CD4-positive, alpha-beta memory T cell (primary cell): ENCODE results near the gene ROGDI. TPM values are rescaled to one million over a fixed set of nuclear protein-coding genes. Genes with fewer than 3 reads are reported as not detected.

Experiments used
- CTCF ChIA-PET: fragments of 350-600 bp; sonication (Branson Sonifier 250); formaldehyde crosslinking; loops from one replicate; lab custom pipeline; 2021; ENCODE audit warnings: inconsistent platforms; ENCODE audit not compliant: partially characterized antibody; lab: Charles Lee
- POLR2A ChIA-PET: fragments of 350-600 bp; sonication (Branson Sonifier 250); formaldehyde crosslinking; loops from one replicate; lab custom pipeline; 2021; ENCODE audit not compliant: partially characterized antibody; lab: Charles Lee
- DNase-seq, 5 donors: peaks; one replicate each; pipeline versions ENCODE4 v3.0.0 to v3.0.0-alpha.2; 2020 to 2022; ENCODE audit warnings: mixed read lengths in 1 of 5
- H3K27ac ChIP-seq: one replicate; pipeline ENCODE4 v1.7.0; 2013; ENCODE audit warnings: low read depth, low read length
- H3K27me3 ChIP-seq: 2 replicates; pipeline ENCODE4 v1.7.0; 2013; ENCODE audit warnings: mild to moderate bottlenecking, low read length, moderate library complexity; ENCODE audit not compliant: insufficient read depth
- H3K36me3 ChIP-seq: 2 replicates; pipeline ENCODE4 v1.7.0; 2013; ENCODE audit warnings: mild to moderate bottlenecking, low read length, moderate library complexity; ENCODE audit not compliant: insufficient read depth
- H3K4me1 ChIP-seq: 2 replicates; pipeline ENCODE4 v1.7.0; 2013; ENCODE audit warnings: mild to moderate bottlenecking, low read length, moderate library complexity; ENCODE audit not compliant: insufficient read depth
- H3K4me3 ChIP-seq, 2 donors: one replicate each; pipeline ENCODE4 v1.7.0; 2013; ENCODE audit warnings: low read length in 2 of 2, mild to moderate bottlenecking in 1 of 2
- H3K9me3 ChIP-seq, 2 donors: one replicate each; pipeline ENCODE4 v1.7.0; 2013; ENCODE audit warnings: low read length in 2 of 2, control low read depth in 1 of 2; ENCODE audit not compliant: control insufficient read depth in 1 of 2
- H3K27ac Mint-ChIP-seq, 7 donors: one replicate each; pipeline ENCODE4 v1.8.0; 2020 to 2021; ENCODE audit warnings: mixed read lengths in 7 of 7, mild to moderate bottlenecking in 6 of 7, inconsistent platforms in 3 of 7, moderate library complexity in 3 of 7
- H3K27me3 Mint-ChIP-seq, 2 donors: one replicate each; pipeline ENCODE4 v1.8.0; 2020 to 2021; ENCODE audit warnings: mixed read lengths in 2 of 2
- H3K36me3 Mint-ChIP-seq, 2 donors: one replicate each; pipeline ENCODE4 v1.8.0; 2020 to 2021; ENCODE audit warnings: mixed read lengths in 2 of 2, inconsistent platforms in 1 of 2, mild to moderate bottlenecking in 1 of 2
- H3K4me1 Mint-ChIP-seq, 4 donors: one replicate each; pipeline ENCODE4 v1.8.0; 2020 to 2021; ENCODE audit warnings: mixed read lengths in 4 of 4, mild to moderate bottlenecking in 1 of 4
- H3K4me3 Mint-ChIP-seq, 8 donors: one replicate each; pipeline ENCODE4 v1.8.0; 2020 to 2021; ENCODE audit warnings: mixed read lengths in 8 of 8, mild to moderate bottlenecking in 7 of 8, moderate library complexity in 6 of 8, inconsistent platforms in 3 of 8
- H3K9me3 Mint-ChIP-seq, 8 donors: one replicate each; pipeline ENCODE4 v1.8.0; 2020 to 2021; ENCODE audit warnings: mixed read lengths in 8 of 8, mild to moderate bottlenecking in 5 of 8, inconsistent platforms in 3 of 8, moderate library complexity in 1 of 8
- intact Hi-C: fragments of 100-400 bp; cut with micrococcal nuclease; formaldehyde crosslinking; loops from one replicate; pipeline ENCODE4 v1.15.1; 2023
- polyA plus RNA-seq, 2 donors: library from polyadenylated mRNA; unstranded; fragments of 300-500 nt; fragmentation: Illumina TruSeq; gene quantifications; one replicate each; pipeline ENCODE4 v1.2.3, GENCODE V29; 2021
- total RNA-seq, 2 experiments: library from RNA; stranded (reverse); gene quantifications; one replicate each; pipeline ENCODE4 v1.2.3, GENCODE V29; 2021

The ROGDI gene
- total and polyA plus RNA-seq, 4 experiments from 2014 or later: 8.6 to 19.1 (median 9.8) TPM

DNA sequence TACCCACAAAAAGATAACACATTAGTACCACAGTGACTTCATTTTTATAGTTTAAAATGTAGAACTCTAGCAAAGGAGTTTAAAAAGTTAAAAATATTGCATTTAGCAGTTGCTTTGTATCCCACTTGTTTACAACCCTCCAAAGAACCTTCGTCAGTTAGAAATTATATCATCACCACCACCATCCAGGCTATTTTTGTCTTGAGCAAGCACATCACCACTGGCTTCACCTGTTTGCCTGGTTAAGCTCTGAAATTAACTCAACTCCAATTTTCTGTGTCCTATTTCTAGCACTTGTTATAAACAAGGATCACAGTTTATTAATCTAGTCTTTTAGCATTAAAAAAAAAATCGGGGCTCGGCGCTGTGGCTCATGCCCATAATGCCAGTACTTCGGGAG is 38.6 kb upstream of the ROGDI start:
- ChIA-PET CTCF (interaction anchor here (1.0 kb wide), 1 partner anchor 217 kb away, joined by 3 read pairs; the partner anchor contains the start of gene MGRN1), POLR2A (no interaction called here)
- Mint-ChIP-seq H3K36me3 (peaks cover 47 to 87% of the 10 kb centered on the region in 2 donors), H3K9me3 (no peaks in the 10 kb centered on the region), H3K27ac (peak overlapping the region in 1 of 7 donors; percentile 37), H3K4me1 (peaks cover 15 to 32% (median 20%) of the 10 kb centered on the region in 4 donors), H3K4me3 (no peak overlapping the region), H3K27me3 (no peaks in the 10 kb centered on the region)
- Histone ChIP-seq H3K4me3 (no peak overlapping the region), H3K27ac (no peak overlapping the region), H3K9me3 (no peaks in the 10 kb centered on the region), H3K4me1 (peaks cover 13% of the 10 kb centered on the region), H3K27me3 (no peaks in the 10 kb centered on the region), H3K36me3 (peaks cover 67% of the 10 kb centered on the region)
- intact Hi-C loops: no loop called here
- DNase-seq: no peak

DNA sequence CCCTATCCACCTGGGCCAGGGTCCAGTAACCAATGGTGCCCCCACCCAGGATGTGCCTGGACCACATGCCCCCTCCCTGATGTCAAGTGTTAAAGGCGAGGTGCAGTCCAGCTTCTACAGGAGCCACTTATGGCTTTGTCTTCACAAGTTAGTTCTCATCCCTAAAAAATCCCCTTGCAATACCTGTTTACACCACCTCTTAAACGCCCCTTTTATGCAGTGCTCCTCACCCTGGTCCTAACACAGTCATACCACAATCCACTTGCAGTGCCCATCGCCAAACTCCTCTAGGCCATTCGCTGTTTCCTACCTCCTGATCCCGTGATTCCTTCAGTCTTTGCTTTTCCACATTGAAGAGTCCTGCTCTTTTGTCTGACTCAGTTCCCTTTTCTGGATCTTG is 37.5 kb upstream of the ROGDI start:
- Histone ChIP-seq H3K27ac (no peak overlapping the region), H3K36me3 (peaks cover 66% of the 10 kb centered on the region), H3K4me1 (peaks cover 3% of the 10 kb centered on the region), H3K27me3 (no peaks in the 10 kb centered on the region), H3K4me3 (no peak overlapping the region), H3K9me3 (no peaks in the 10 kb centered on the region)
- no peaks in the 10 kb centered on the region for H3K27me3 Mint-ChIP-seq
- CTCF ChIA-PET: no interaction called here
- POLR2A ChIA-PET: no interaction called here
- peaks cover 8 to 22% (median 13%) of the 10 kb centered on the region in 4 donors for H3K4me1 Mint-ChIP-seq
- no peak for DNase-seq
- H3K27ac Mint-ChIP-seq: peak overlapping the region in 2 of 7 donors; percentile 37 to 43
- no peak overlapping the region for H3K4me3 Mint-ChIP-seq
- peaks cover 46 to 86% of the 10 kb centered on the region in 2 donors for H3K36me3 Mint-ChIP-seq
- no peaks in the 10 kb centered on the region for H3K9me3 Mint-ChIP-seq
- intact Hi-C loops: no loop called here

DNA sequence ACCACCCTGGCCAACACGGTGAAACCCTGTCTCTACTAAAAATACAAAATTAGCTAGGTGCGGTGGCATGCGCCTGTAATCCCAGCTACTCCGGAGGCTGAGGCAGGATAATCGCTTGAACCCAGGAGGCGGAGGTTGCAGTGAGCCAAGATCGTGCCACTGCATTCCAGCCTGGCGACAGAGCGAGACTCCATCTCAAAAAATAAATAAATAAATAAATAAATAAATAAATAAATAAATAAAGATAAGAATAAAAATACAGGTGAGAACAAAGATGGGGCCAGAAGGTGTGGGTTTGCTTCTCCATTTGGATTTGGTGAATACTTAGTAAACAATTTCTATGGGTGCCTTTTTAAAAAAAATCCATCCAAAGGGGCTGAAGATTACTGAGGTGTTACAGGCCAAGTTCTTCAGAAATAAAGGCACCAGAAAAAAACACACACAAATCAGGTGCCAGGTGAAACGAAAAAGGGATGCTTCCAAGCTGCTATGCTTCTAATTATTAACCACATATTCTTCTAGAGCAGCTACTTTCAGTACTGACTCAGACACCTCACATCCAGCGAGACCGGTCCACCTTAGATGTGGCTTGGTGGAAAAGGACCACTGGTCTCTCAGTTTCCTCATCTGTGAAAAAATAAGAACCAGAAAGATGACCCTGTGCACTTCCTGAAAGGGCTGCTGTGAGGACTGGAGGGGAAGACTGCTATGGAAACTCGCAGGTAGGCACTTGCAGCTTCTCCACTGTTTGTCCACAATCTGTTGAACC is 35.5 kb upstream of the ROGDI start:
- Histone ChIP-seq H3K36me3 (peaks cover 59% of the 10 kb centered on the region), H3K4me3 (no peak overlapping the region), H3K9me3 (no peaks in the 10 kb centered on the region), H3K4me1 (peaks cover 11% of the 10 kb centered on the region), H3K27me3 (no peaks in the 10 kb centered on the region), H3K27ac (no peak overlapping the region)
- no peak for DNase-seq
- peaks cover 35 to 74% of the 10 kb centered on the region in 2 donors for H3K36me3 Mint-ChIP-seq
- CTCF ChIA-PET: no interaction called here
- POLR2A ChIA-PET: interaction anchor here (1.0 kb wide), 1 partner anchor 9 kb away, joined by 3 read pairs; no protein-coding TSS in a partner anchor
- H3K27ac Mint-ChIP-seq: peak overlapping the region in 1 of 7 donors; percentile 56
- no peaks in the 10 kb centered on the region for H3K9me3 Mint-ChIP-seq
- intact Hi-C loops: no loop called here
- H3K4me3 Mint-ChIP-seq: no peak overlapping the region
- no peaks in the 10 kb centered on the region for H3K27me3 Mint-ChIP-seq
- peaks cover 5 to 17% (median 12%) of the 10 kb centered on the region in 4 donors for H3K4me1 Mint-ChIP-seq

DNA sequence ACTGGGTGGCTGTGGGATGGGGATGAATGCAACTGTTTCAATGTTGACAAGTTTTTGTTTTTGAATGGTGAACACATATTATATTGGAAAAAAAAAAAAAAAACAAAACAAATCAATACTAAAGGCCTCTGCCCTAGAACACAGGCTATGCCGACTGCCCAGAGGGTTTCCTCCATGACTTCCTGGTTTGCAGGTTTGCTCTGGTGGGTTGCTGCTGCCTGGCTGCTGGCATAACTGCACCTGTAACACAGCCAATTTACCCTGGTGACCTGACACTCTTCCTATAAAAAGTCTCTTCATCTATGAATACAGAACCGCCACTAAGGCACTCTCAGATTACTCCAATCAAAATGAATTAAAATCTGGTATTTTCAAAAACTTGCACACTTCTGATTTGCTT is 34.3 kb upstream of the ROGDI start:
- no peak overlapping the region for H3K4me3 Mint-ChIP-seq
- no peaks in the 10 kb centered on the region for H3K27me3 Mint-ChIP-seq
- peaks cover 46 to 75% of the 10 kb centered on the region in 2 donors for H3K36me3 Mint-ChIP-seq
- H3K9me3 Mint-ChIP-seq: no peaks in the 10 kb centered on the region
- Histone ChIP-seq H3K27ac (no peak overlapping the region), H3K4me1 (peaks cover 11% of the 10 kb centered on the region), H3K4me3 (no peak overlapping the region), H3K27me3 (no peaks in the 10 kb centered on the region), H3K9me3 (no peaks in the 10 kb centered on the region), H3K36me3 (peaks cover 67% of the 10 kb centered on the region)
- ChIA-PET CTCF (interaction anchor here (0.7 kb wide), 1 partner anchor 158 kb away, joined by 3 read pairs; no protein-coding TSS in a partner anchor), POLR2A (no interaction called here)
- H3K4me1 Mint-ChIP-seq: peaks cover 5 to 21% (median 13%) of the 10 kb centered on the region in 4 donors
- intact Hi-C loops: no loop called here
- DNase-seq: no peak
- no peak overlapping the region for H3K27ac Mint-ChIP-seq

DNA sequence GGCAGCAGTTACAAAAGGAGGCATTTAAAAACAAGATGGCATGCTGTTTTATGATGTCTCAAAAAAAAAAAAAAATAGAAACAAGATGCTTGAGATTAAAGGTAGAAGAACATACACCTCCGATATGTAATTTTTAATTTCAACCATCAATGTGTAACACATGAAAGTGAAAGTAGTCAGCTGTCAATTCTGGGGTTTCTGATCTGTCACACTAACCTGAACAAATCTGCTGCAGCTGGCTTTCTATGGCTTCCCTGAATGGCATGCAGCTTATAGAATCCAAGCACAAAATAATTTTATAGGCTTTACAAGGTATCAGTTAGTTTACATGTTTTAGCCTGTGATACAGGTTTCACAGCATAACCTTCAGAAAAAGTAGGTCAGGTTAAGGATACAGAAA is 31.2 kb upstream of the ROGDI start:
- Histone ChIP-seq H3K27me3 (no peaks in the 10 kb centered on the region), H3K4me1 (peaks cover 11% of the 10 kb centered on the region), H3K36me3 (peaks cover 65% of the 10 kb centered on the region), H3K4me3 (no peak overlapping the region), H3K9me3 (no peaks in the 10 kb centered on the region), H3K27ac (no peak overlapping the region)
- no peaks in the 10 kb centered on the region for H3K27me3 Mint-ChIP-seq
- H3K4me1 Mint-ChIP-seq: peaks cover 1 to 21% (median 9%) of the 10 kb centered on the region in 4 donors
- H3K9me3 Mint-ChIP-seq: no peaks in the 10 kb centered on the region
- intact Hi-C loops: no loop called here
- no peak for DNase-seq
- POLR2A ChIA-PET: no interaction called here
- CTCF ChIA-PET: no interaction called here
- H3K4me3 Mint-ChIP-seq: no peak overlapping the region
- H3K36me3 Mint-ChIP-seq: peaks cover 39 to 70% of the 10 kb centered on the region in 2 donors
- H3K27ac Mint-ChIP-seq: peak overlapping the region in 3 of 7 donors; percentile 23 to 43 (median 27)

DNA sequence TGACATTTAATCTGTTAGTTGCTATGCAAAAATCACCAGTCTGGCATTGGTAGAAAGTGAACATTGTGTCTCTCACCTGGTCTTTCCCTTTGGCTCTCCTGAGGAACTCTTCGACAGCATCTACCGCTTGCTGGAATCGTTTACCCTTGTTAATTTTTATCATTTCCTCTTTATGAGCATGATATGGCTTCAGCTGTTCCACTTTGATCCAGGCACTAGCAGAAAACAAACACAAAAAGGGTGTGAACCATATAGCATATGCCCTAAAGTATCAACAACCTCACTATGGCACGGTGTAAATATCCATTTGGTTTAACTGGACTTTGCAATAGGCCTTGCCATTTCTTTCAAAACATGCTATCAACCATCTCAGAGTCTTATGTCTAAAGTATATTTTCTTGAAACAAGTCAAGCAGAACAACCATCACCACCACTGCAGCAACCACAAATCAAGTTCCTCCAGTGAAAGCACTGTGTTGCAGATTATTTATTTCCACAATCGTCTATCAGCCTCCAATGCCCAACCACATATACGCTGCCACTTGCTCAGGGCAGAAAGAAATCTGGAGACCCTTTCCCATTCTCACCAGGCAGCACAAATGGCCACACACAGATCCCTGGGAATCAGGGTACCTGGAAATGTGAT is 30.4 kb upstream of the ROGDI start:
- H3K27ac Mint-ChIP-seq: peak overlapping the region in 3 of 7 donors; percentile 27 to 80 (median 43)
- Histone ChIP-seq H3K36me3 (peaks cover 65% of the 10 kb centered on the region), H3K4me3 (no peak overlapping the region), H3K27me3 (no peaks in the 10 kb centered on the region), H3K27ac (no peak overlapping the region), H3K4me1 (peaks cover 11% of the 10 kb centered on the region), H3K9me3 (no peaks in the 10 kb centered on the region)
- H3K27me3 Mint-ChIP-seq: no peaks in the 10 kb centered on the region
- ChIA-PET CTCF (no interaction called here), POLR2A (no interaction called here)
- H3K36me3 Mint-ChIP-seq: peaks cover 39 to 68% of the 10 kb centered on the region in 2 donors
- peaks cover 1 to 21% (median 9%) of the 10 kb centered on the region in 4 donors for H3K4me1 Mint-ChIP-seq
- no peak overlapping the region for H3K4me3 Mint-ChIP-seq
- intact Hi-C loops: no loop called here
- DNase-seq: no peak
- H3K9me3 Mint-ChIP-seq: no peaks in the 10 kb centered on the region

DNA sequence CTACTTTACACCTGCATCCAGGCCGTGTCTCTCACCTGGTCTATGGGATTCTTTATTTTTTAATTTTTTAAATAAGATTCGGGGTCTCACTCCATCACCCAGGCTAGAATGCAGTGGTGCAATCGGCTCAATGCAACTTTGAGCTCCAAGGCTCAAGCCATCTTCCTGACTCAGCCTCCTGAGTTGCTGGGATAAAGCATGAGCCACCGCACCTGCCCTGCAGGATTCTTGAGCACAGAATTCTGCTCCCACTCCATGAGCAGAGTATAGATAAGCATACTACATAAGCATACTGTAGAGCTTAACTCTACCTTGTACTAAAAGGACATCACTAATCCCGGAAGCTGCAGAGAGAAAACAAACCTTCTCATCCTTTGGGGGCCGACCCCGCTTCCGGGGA is 29.2 kb upstream of the ROGDI start:
- peaks cover 11% of the 10 kb centered on the region for H3K4me1 ChIP-seq
- Mint-ChIP-seq H3K36me3 (peaks cover 38 to 67% of the 10 kb centered on the region in 2 donors), H3K9me3 (no peaks in the 10 kb centered on the region), H3K27ac (no peak overlapping the region), H3K27me3 (no peaks in the 10 kb centered on the region), H3K4me1 (peaks cover 1 to 21% (median 6%) of the 10 kb centered on the region in 4 donors), H3K4me3 (no peak overlapping the region)
- ChIA-PET CTCF (no interaction called here), POLR2A (no interaction called here)
- no peak overlapping the region for H3K27ac ChIP-seq
- no peak for DNase-seq
- no peaks in the 10 kb centered on the region for H3K27me3 ChIP-seq
- peaks cover 64% of the 10 kb centered on the region for H3K36me3 ChIP-seq
- intact Hi-C loops: no loop called here
- H3K9me3 ChIP-seq: no peaks in the 10 kb centered on the region
- H3K4me3 ChIP-seq: no peak overlapping the region
